Measurements from ENCODE around the gene DAG1. TPM values are rescaled to one million over a fixed set of nuclear protein-coding genes. Genes with fewer than 3 reads are reported as not detected.

DAG1 gene
- total and polyA plus RNA-seq, 2 experiments from 2014 or later = 50.3 to 59.9 TPM

- Histone ChIP-seq H3K4me1 (ENCODE audit: insufficient read depth) (peaks cover 10% of the 10 kb centered on the region), H2AFZ (no peak overlapping the region), H3K4me3 (no peak overlapping the region), H3K79me2 (no peaks in the 10 kb centered on the region), H3K4me2 (no peak overlapping the region), H4K20me1 (ENCODE audit: insufficient read depth, poor library complexity, severe bottlenecking) (no peaks in the 10 kb centered on the region), H3K36me3 (replicated peaks; ENCODE audit: insufficient read depth, low read depth) (no peaks in the 10 kb centered on the region), H3K9me2 (replicated peaks; ENCODE audit: insufficient read depth) (no peaks in the 10 kb centered on the region), H3K9me3 (ENCODE audit: low read depth) (no peaks in the 10 kb centered on the region), H3K27me3 (peaks cover 11% of the 10 kb centered on the region), H3K27ac (no peak overlapping the region)
- DNase-seq (ENCODE audit: low spot score) = no peak
- TF ChIP-seq CTCF (IDR thresholded peaks at IDR 0.05; ENCODE audit: poor library complexity) (no peak), EZH2 (IDR thresholded peaks at IDR 0.05; ENCODE audit: borderline replicate concordance) (no peak), EZH2phosphoT487 (IDR thresholded peaks at IDR 0.05; ENCODE audit: low read depth, severe bottlenecking, unreplicated experiment) (no peak)
- WGBS (ENCODE audit: low lambda C conversion rate, missing lambda C conversion rate) = 96% methylated on average over 3 of the region's 3 CpGs
Observed at GRCh38 chr3:49556500-49557275, 86.6 kb downstream of the DAG1 start.

- Histone ChIP-seq H4K20me1 (ENCODE audit: insufficient read depth, poor library complexity, severe bottlenecking) (no peaks in the 10 kb centered on the region), H3K79me2 (no peaks in the 10 kb centered on the region), H3K4me3 (no peak overlapping the region), H3K27me3 (peaks cover 5% of the 10 kb centered on the region), H3K9me3 (ENCODE audit: low read depth) (no peaks in the 10 kb centered on the region), H2AFZ (no peak overlapping the region), H3K4me1 (ENCODE audit: insufficient read depth) (no peaks in the 10 kb centered on the region), H3K36me3 (replicated peaks; ENCODE audit: insufficient read depth, low read depth) (no peaks in the 10 kb centered on the region), H3K27ac (no peak overlapping the region), H3K9me2 (replicated peaks; ENCODE audit: insufficient read depth) (no peaks in the 10 kb centered on the region), H3K4me2 (no peak overlapping the region)
- no peak for DNase-seq (ENCODE audit: low spot score)
- WGBS (ENCODE audit: low lambda C conversion rate, missing lambda C conversion rate) = 63% methylated on average over 4 of the region's 4 CpGs
- TF ChIP-seq EZH2 (IDR thresholded peaks at IDR 0.05; ENCODE audit: borderline replicate concordance) (no peak), EZH2phosphoT487 (IDR thresholded peaks at IDR 0.05; ENCODE audit: low read depth, severe bottlenecking, unreplicated experiment) (no peak), CTCF (IDR thresholded peaks at IDR 0.05; ENCODE audit: poor library complexity) (no peak)
Observed at GRCh38 chr3:49563040-49563578, 93.0 kb downstream of the DAG1 start.

GRCh38 chr3:49563766-49564165, 93.7 kb downstream of the DAG1 start:
- Histone ChIP-seq H3K9me3 (ENCODE audit: low read depth) (no peaks in the 10 kb centered on the region), H4K20me1 (ENCODE audit: insufficient read depth, poor library complexity, severe bottlenecking) (no peaks in the 10 kb centered on the region), H2AFZ (no peak overlapping the region), H3K4me1 (ENCODE audit: insufficient read depth) (no peaks in the 10 kb centered on the region), H3K4me3 (no peak overlapping the region), H3K36me3 (replicated peaks; ENCODE audit: insufficient read depth, low read depth) (no peaks in the 10 kb centered on the region), H3K4me2 (no peak overlapping the region), H3K27me3 (peaks cover 5% of the 10 kb centered on the region), H3K9me2 (replicated peaks; ENCODE audit: insufficient read depth) (no peaks in the 10 kb centered on the region), H3K79me2 (no peaks in the 10 kb centered on the region), H3K27ac (no peak overlapping the region)
- DNase-seq (ENCODE audit: low spot score) = no peak
- TF ChIP-seq EZH2 (IDR thresholded peaks at IDR 0.05; ENCODE audit: borderline replicate concordance) = no peak
- TF ChIP-seq CTCF (IDR thresholded peaks at IDR 0.05; ENCODE audit: poor library complexity) = no peak
- TF ChIP-seq EZH2phosphoT487 (IDR thresholded peaks at IDR 0.05; ENCODE audit: low read depth, severe bottlenecking, unreplicated experiment) = no peak
- 96% methylated on average over 4 of the region's 4 CpGs for WGBS (ENCODE audit: low lambda C conversion rate, missing lambda C conversion rate)

All from hepatocyte (in vitro differentiated cells).